Activated naive CD4-positive, alpha-beta T cell treated with anti-CD3 and anti-CD28 coated beads, Interleukin-2, amount 50 U/mL, for 16 hours (primary cell): ENCODE data around the gene KDM5A.
"Not testable (repeated sequence)": the region's sequence is repeated elsewhere in the genome, so short reads cannot be mapped to it uniquely, and the experiment has no call there.

ENCODE experiments used
- DNase-seq: peaks from one replicate; pipeline ENCODE4 v3.0.0-alpha.2; 2020

KDM5A gene

DNA sequence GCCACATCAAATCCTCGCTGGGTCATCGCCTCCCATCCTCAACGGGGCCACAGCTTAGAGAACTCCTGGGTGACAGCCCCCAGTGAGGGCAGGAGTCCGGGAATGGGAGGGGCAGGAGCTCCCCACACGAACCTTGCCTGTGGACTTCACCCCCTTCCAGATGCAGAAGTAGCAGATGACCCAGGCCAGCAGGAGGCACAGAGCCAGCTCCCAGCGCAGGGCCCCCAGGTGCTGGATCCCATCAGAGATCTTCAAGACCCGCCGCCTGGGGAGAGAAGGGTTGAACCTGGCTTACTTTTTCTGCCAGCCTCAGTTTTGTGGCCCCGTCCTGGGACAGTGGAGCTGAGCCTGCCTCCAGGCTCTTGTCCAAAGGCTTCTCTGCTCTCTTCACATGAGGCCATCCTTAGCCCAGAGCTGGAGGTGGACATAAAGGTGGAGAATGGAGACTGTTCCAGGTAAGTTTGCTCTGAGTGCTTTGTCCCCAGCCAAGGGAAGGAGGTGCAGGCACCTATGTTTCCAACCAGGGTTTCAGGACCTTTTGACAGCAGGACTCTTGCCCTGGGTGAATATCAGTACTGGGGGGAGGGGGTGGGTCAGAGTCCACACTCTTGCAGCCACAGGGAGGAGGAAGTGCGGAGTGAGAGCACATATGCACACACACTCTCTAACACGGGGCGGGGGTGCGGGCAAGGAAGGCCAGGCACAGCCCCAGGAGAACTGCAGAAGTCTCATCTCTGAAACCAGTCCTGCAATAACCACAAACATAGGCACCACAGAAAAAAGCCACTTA is 151.9 kb downstream of the KDM5A start:
- DNase-seq, result no peak

DNA sequence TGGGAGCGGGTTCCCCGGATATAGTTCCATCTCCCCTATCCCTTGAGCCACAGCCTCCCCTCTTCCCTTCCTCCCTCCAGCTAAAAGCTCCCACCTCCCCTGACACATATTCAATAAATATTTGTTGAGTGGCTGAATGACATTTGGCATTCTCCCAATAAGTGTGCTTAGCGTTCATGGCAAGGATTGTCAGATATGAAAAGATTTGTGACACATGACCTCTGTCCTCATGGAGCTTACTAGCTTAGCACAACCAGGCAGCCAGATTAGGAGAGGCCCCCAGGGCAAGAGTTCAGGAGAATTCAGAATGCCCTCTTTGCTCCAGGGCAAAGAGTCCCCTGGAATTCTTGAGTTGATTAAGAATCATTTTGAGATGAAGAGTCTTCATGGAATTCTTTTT is 152.7 kb downstream of the KDM5A start:
- DNase-seq, result no peak

DNA sequence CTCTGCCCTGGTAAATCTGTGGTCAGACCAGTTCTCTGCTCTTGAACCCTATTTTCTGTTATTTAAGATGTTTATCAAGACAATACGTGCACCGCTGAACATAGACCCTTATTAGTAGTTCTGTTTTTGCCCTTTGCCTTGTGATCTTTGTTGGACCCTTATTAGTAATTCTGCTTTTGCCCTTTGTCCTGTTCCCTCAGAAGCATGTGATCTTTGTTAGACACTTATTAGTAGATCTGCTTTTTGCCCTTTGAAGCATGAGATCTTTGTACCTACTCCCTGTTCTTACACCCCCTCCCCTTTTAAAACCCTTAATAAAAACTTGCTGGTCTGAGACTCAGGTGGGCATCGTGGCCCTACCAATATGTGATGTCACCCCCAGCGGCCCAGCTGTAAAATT is 153.2 kb downstream of the KDM5A start:
- DNase-seq, result not testable (repeated sequence)

DNA sequence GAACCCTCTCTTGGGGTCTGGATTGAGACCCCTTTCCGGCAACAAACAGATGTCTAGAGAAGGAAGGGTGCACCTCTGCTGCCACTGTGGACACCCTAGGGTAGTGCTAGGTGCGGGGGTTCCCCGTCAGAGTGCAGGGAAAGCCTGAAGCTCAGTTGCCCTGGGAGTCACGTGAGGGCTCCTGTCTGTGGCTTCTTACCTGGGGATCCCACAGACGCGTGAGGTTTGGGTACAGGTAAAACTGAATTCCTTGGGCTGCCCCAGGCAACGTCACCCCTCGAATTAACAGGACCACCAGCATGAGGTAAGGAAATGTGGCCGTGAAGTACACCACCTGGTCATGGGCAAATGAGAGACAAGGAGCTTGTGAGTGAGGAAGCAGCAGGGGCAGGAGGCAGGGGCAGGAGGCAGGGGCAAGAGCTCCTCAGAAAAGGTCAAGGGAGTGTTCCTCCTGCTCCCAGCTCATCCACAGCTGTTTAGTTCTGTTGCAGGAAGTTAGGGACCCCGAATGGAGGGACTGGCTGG is 154.2 kb downstream of the KDM5A start:
- DNase-seq, result no peak

DNA sequence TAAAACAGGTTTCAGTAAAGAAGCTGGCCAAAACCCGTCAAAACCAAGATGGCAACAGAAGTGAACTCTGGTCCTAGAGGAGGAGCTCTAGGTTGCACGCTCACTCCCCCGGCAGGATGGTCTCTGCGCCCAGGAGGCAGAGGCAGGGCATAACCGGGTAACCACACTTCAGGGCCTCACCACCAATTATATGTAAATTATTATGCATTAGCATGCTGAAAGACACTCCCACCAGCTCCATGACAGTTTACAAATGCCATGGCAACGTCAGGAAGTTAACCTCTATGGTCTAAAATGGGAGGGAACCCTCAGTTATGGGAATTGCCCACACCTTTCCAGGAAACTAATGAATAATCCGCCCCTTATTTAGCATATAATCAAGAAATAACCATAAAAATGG is 155.1 kb downstream of the KDM5A start:
- no peak for DNase-seq

DNA sequence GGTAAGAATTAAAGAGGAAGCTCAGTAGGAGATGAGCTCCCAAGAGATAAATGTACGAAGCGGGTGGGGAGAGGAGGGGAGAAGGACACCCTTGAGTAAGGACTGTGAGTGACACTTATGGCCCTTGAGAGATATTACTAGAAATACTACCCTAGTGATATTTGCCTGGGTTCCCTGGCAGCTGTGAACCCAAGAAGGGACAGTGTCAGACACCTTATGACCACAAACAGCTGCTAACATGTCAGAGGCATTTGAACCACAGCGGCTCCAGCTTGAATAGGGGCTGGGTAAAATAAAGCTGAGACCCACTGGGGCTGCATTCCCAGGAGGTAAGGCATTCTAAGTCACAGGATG is 155.5 kb downstream of the KDM5A start:
- DNase-seq, result no peak

DNA sequence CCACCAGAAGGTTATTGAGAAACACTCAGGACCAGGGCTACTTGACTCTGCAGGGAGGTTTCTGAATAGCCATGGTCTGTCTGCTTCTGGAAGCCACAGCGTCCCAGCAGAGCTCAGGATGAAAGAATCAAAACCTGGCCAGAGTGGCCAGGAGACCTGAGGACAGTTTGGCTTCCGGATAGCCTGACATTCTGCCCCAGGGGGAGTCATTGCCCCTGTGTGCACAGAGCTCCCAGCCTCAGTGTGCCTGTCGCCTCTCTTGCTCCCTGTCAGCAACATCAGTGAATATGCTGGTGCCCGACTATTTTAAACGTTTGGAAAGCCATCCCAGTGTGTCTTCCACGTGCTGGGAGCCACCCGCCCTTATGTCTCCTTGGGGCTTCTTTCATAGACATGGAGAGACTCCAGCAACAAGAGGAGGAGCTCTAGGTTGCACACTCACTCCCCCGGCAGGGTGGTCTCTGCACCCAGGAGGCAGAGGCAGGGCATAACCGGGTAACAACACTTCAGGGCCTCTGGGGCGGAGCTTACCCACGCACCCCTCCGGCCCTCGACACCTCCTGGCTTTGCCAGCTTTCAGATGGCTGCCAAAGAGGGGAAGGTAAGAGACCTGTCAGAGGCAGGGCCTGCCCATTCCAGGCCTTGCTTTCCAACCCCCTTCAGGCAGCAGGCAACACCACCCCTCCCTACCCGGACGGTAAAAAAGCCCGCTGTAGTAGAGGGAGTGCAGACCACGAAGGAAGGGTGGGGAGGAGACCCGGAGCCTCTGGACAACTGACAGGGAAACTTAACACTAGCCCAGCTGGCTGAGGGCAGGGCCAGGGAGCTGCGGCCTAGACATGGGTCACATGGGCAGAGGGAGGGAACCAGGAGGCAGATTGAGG is 156.1 kb downstream of the KDM5A start:
- DNase-seq, result no peak

DNA sequence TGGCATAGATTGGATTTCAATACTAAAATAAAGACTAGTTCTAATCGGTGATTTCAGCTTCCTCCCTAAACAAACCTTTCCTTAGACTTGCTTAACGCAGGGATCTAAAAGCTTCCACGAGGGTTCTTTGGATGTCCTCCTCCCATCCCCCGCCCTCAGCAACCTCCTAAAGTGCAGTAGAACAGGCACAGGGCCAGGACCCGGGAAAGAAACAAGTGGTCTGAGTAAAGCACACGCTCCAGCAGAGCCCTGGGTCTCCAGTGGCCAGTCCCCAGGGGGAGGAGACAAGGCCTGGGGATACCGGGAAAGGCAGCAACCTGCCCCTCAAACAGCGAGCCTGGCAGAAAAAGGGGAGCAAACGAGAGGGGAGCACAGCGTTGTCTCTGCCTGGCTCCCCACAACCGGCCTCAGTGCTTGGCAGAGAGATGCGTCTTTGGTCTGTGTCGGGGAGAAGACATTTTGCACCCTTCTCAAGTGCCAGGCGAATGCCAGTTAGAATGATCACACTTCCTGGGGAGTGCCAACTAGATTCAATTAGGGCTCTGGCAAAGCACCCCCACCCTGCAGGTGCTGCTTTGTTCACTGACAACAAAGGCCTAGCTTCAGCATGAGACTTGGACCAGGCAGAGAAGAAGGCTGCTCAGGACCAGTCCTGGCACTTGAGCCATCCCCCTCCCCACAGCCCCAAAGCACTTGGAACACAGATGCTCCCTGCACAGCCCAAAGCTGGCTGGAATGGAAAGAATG is 158.0 kb downstream of the KDM5A start:
- no peak for DNase-seq
